GM19372 (cell line): ENCODE measurements around the gene MS4A6A.
"Not testable (repeated sequence)": the region's sequence is repeated elsewhere in the genome, so short reads cannot be mapped to it uniquely, and the experiment has no call there.

Source experiments
- ATAC-seq: cut with Tn5 transposase; IDR thresholded peaks from one replicate; pipeline ENCODE4 v1.9.1; 2021; ENCODE audit warnings: mild to moderate bottlenecking, low read depth, moderate library complexity; ENCODE audit not compliant: unreplicated experiment

MS4A6A gene

GRCh38 chr11:60130496-60130895, 52.4 kb downstream of the MS4A6A start:
- no peak for ATAC-seq

- ATAC-seq: no peak
Observed at GRCh38 chr11:60129853-60130252, 53.0 kb downstream of the MS4A6A start.

- ATAC-seq: not testable (repeated sequence)
Observed at GRCh38 chr11:60128866-60129265, 54.0 kb downstream of the MS4A6A start.

GRCh38 chr11:60128376-60128775, 54.5 kb downstream of the MS4A6A start:
- no peak for ATAC-seq

GRCh38 chr11:60127311-60127811, 55.5 kb downstream of the MS4A6A start:
- ATAC-seq: no peak

GRCh38 chr11:60125956-60126585, 56.8 kb downstream of the MS4A6A start:
- ATAC-seq: no peak

- ATAC-seq: no peak
Observed at GRCh38 chr11:60124802-60125432, 58.0 kb downstream of the MS4A6A start.
